ENCODE results near the gene PIGH. TPM values are rescaled to one million over a fixed set of nuclear protein-coding genes. Genes with fewer than 3 reads are reported as not detected.
"Not testable (repeated sequence)": the region's sequence is repeated elsewhere in the genome, so short reads cannot be mapped to it uniquely, and the experiment has no call there.

PIGH gene
- total RNA-seq, 1 donor from 2014 or later, result 15.8 TPM

DNA sequence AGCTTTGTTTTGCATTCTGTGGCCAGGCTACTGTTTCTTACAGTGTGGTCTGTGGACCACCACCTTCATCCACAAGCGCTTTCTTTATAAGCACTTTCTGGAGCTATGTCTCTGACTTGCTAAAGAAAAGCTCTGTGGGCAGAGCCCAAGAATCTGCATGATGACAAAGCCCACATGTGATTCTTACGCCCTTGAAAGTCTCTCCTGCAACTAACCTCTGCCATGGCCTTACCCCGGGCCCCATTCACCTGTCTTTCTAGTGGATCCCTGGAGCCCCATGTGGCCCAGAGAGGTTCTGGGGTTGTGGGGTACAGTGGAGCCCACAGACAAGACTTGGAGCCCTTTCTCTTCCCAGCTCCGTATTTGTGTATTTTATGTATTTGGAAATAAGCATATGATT is 50.3 kb downstream of the PIGH start:
- H3K27me3 ChIP-seq, result no peaks in the 10 kb centered on the region
- H3K36me3 ChIP-seq, result no peaks in the 10 kb centered on the region
- no peaks in the 10 kb centered on the region for H3K9me3 ChIP-seq (ENCODE audit: low read depth)
- H3K79me2 ChIP-seq (ENCODE audit: low read depth), result no peaks in the 10 kb centered on the region
- Mint-ChIP-seq H3K4me3 (no peak overlapping the region), H3K36me3 (peaks cover 2% of the 10 kb centered on the region), H3K9me3 (no peaks in the 10 kb centered on the region), H3K4me1 (peaks cover 2% of the 10 kb centered on the region), H3K27ac (no peak overlapping the region), H3K27me3 (ENCODE audit: insufficient read depth, low read depth) (peaks cover 8% of the 10 kb centered on the region)
- H3F3A ChIP-seq (ENCODE audit: low read depth), result no peaks in the 10 kb centered on the region
- TF ChIP-seq EZH2 (IDR thresholded peaks at IDR 0.05) (no peak), CTCF (IDR thresholded peaks at IDR 0.05) (no peak), EZH2phosphoT487 (IDR thresholded peaks at IDR 0.05) (no peak)
- H3K4me2 ChIP-seq, result no peak overlapping the region
- no peak overlapping the region for H3K27ac ChIP-seq
- DNase-seq (ENCODE audit: low spot score), result no peak
- H4K20me1 ChIP-seq (ENCODE audit: low read depth), result no peaks in the 10 kb centered on the region
- H3K4me1 ChIP-seq, result no peaks in the 10 kb centered on the region
- no peak overlapping the region for H3K9ac ChIP-seq
- no peak overlapping the region for H3K4me3 ChIP-seq
- no peak overlapping the region for H2AFZ ChIP-seq (replicated peaks)

GRCh38 chr14:67547224-67547780 is 52.8 kb downstream of the PIGH start:
- Mint-ChIP-seq H3K27me3 (ENCODE audit: insufficient read depth, low read depth) (peaks cover 9% of the 10 kb centered on the region), H3K4me3 (no peak overlapping the region), H3K27ac (no peak overlapping the region), H3K36me3 (peaks cover 16% of the 10 kb centered on the region), H3K4me1 (peaks cover 2% of the 10 kb centered on the region), H3K9me3 (peaks cover 5% of the 10 kb centered on the region)
- Histone ChIP-seq H3K79me2 (ENCODE audit: low read depth) (no peaks in the 10 kb centered on the region), H3F3A (ENCODE audit: low read depth) (no peaks in the 10 kb centered on the region), H3K36me3 (no peaks in the 10 kb centered on the region), H3K9me3 (ENCODE audit: low read depth) (no peaks in the 10 kb centered on the region), H2AFZ (replicated peaks) (no peak overlapping the region), H3K9ac (no peak overlapping the region), H3K4me3 (no peak overlapping the region), H3K27ac (no peak overlapping the region), H3K27me3 (no peaks in the 10 kb centered on the region), H3K4me2 (no peak overlapping the region), H4K20me1 (ENCODE audit: low read depth) (no peaks in the 10 kb centered on the region), H3K4me1 (peaks cover under 1% of the 10 kb centered on the region)
- no peak for TF ChIP-seq EZH2 (IDR thresholded peaks at IDR 0.05)
- no peak for TF ChIP-seq EZH2phosphoT487 (IDR thresholded peaks at IDR 0.05)
- TF ChIP-seq CTCF (IDR thresholded peaks at IDR 0.05), result no peak
- no peak for DNase-seq (ENCODE audit: low spot score)

- Histone ChIP-seq H3K9ac (no peak overlapping the region), H3K36me3 (no peaks in the 10 kb centered on the region), H3K4me1 (peaks cover 20% of the 10 kb centered on the region), H3F3A (ENCODE audit: low read depth) (peaks cover 2% of the 10 kb centered on the region), H4K20me1 (ENCODE audit: low read depth) (peaks cover 2% of the 10 kb centered on the region), H3K9me3 (ENCODE audit: low read depth) (no peaks in the 10 kb centered on the region), H3K27ac (no peak overlapping the region), H3K27me3 (no peaks in the 10 kb centered on the region), H2AFZ (replicated peaks) (no peak overlapping the region), H3K79me2 (ENCODE audit: low read depth) (no peaks in the 10 kb centered on the region), H3K4me2 (no peak overlapping the region), H3K4me3 (no peak overlapping the region)
- no peak for DNase-seq (ENCODE audit: low spot score)
- peaks cover 9% of the 10 kb centered on the region for H3K4me1 Mint-ChIP-seq
- H3K27ac Mint-ChIP-seq, result no peak overlapping the region
- H3K36me3 Mint-ChIP-seq, result peaks cover 16% of the 10 kb centered on the region
- H3K9me3 Mint-ChIP-seq, result peaks cover 5% of the 10 kb centered on the region
- H3K27me3 Mint-ChIP-seq (ENCODE audit: insufficient read depth, low read depth), result peaks cover 8% of the 10 kb centered on the region
- no peak for TF ChIP-seq EZH2phosphoT487 (IDR thresholded peaks at IDR 0.05)
- TF ChIP-seq EZH2 (IDR thresholded peaks at IDR 0.05), result no peak
- no peak for TF ChIP-seq CTCF (IDR thresholded peaks at IDR 0.05)
- no peak overlapping the region for H3K4me3 Mint-ChIP-seq
Measured at GRCh38 chr14:67544590-67544989, 55.5 kb downstream of the PIGH start.

GRCh38 chr14:67542620-67543019 is 57.4 kb downstream of the PIGH start:
- not testable (repeated sequence) for H3K4me3 Mint-ChIP-seq; H3K27ac Mint-ChIP-seq; H3K4me2 ChIP-seq; H3K9ac ChIP-seq; DNase-seq (ENCODE audit: low spot score); H3K79me2 ChIP-seq (ENCODE audit: low read depth); H3K9me3 ChIP-seq (ENCODE audit: low read depth); H3K27me3 ChIP-seq; H3K4me3 ChIP-seq; H3K27me3 Mint-ChIP-seq (ENCODE audit: insufficient read depth, low read depth); H2AFZ ChIP-seq (replicated peaks); H3K27ac ChIP-seq; H3K9me3 Mint-ChIP-seq; H3K36me3 ChIP-seq
- H4K20me1 ChIP-seq (ENCODE audit: low read depth), result peaks cover 17% of the 10 kb centered on the region
- peaks cover 37% of the 10 kb centered on the region for H3K4me1 ChIP-seq
- peaks cover 19% of the 10 kb centered on the region for H3F3A ChIP-seq (ENCODE audit: low read depth)
- Mint-ChIP-seq H3K4me1 (peaks cover 20% of the 10 kb centered on the region), H3K36me3 (peaks cover 16% of the 10 kb centered on the region)

Data from neural progenitor cell (in vitro differentiated cells).